NCI-H446 treated with DMSO at 0.1 percent for 48 hours (cell line): ENCODE results near the gene OR2B2.
A peak's percentile ranks its signal among the peaks of the same experiment; 100 is the strongest.

Source experiments
- DNase-seq: peaks from one replicate; lab custom pipeline; 2025; lab: John Stamatoyannopoulos, UW

The OR2B2 gene

DNA sequence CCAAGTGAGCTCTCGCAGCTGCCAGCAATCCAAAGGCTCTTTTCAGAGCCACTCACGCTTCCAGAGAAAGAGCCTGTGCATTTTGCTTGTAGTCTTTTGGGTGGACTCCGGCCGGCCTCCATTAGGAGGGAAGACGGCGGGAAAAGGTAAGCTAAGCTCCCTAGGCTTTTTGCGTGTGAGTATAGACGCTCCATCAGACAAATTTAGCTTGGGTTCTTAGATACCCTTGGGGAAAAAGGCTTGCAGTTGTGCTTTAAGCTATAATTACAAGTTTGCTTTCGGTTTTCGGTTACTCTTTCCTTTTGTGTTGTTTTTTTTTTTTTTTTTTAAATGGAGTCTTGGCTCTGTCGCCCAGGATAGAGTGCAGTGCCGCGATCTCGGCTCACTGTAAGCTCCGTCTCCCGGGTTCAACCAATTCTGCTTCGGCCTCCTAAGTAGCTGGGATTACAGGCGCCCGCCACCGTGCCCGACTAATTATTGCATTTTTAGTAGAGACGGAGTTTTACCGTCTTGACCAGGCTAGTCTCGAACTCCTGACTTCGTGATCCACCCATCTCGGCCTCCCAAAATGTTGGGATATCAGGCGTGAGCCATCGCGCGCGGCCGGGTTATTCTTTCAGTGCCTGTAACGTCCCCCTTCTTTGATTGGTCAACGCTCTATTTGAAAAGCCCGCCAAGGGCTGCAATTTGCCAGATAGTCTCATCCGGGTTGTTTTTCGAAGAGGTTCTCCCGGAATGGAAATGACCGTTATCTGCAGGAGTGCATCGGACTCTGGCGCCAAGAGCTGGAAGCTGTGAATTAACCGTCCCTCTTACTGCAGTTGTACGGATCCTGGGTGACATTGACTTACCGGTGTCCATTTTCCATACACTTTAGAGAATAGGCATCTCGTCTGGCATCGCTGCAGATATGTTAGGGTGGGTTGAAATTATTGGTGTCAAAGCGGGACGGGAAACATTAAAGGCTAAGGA, 18.1 kb downstream of the OR2B2 start:
- peak; percentile 94 for DNase-seq

- peak; percentile 100 for DNase-seq
Measured at GRCh38 chr6:27893059-27893835, 18.9 kb downstream of the OR2B2 start.

DNA sequence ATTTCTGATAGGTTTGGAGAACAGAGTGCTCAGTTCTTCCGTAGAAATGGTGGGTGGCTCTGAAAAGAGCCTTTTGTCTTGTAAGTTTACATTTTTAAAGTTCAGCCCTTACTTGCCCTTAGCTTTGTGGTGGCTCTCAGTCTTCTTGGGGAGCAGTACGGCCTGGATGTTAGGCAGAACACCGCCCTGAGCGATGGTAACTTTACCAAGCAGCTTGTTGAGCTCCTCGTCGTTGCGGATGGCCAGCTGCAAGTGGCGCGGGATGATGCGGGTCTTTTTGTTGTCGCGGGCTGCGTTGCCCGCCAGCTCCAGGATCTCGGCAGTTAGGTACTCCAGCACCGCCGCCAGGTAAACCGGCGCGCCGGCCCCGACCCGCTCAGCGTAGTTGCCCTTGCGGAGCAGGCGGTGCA, 19.5 kb downstream of the OR2B2 start:
- DNase-seq: no peak

DNA sequence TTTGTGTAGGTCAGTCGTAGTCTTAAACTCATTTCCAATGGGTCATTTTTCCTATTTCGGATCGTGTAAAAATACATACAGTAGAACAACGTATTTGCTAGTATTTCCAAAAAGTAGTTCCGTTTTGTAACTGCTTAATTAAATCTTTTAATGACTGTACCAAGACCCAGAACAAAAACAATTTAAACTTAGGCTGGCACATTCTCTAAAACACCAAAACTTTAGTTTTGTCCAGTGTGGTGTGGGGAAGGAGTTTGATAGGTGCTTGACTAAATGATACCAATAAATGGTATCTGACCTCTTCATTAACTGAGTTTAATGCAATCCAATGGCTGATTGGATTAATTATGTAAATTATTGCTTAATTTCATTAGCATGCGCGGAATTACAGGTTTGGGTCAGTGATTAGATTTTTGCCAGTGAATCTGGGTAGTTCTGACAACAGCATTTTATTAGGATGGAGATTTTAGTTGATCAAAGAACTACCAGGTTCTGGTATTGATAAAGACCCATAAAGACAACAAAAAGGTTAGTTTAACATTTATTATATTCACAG, 20.8 kb downstream of the OR2B2 start:
- DNase-seq: no peak

DNA sequence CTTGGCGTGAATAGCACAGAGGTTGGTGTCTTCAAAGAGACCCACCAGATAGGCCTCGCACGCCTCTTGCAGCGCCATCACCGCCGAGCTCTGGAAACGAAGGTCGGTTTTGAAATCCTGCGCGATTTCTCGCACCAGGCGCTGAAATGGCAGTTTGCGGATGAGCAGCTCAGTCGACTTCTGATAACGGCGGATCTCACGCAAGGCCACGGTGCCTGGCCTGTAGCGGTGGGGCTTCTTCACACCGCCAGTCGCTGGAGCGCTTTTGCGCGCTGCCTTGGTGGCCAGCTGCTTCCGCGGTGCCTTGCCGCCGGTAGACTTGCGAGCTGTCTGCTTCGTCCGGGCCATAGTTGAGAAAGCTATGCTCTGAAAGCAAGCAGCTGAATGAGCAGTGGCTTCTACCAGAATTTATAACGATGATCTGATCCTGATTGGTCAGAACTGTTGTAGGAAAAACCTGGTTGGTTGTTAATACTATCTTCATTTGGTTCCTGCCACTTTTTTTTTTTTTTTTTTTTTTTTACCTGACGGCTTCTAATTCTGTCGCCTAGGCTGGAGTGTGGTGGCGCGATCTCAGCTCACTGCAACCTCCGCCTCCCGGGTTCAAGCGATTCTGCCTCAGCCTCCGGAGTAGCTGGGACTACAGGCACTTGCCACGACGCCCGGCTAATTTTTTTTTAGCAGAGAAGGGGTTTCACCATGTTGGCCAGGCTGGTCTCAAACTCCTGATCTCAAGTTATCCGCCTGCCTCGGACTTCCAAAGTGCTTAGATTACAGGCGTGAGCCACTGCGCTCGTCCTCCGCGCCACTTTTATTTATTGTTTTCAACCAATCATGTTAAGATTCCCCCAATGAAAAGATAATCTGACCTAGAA, 21.5 kb downstream of the OR2B2 start:
- peak; percentile 1 for DNase-seq

GRCh38 chr6:27889628-27890444, 22.4 kb downstream of the OR2B2 start:
- no peak for DNase-seq

DNA sequence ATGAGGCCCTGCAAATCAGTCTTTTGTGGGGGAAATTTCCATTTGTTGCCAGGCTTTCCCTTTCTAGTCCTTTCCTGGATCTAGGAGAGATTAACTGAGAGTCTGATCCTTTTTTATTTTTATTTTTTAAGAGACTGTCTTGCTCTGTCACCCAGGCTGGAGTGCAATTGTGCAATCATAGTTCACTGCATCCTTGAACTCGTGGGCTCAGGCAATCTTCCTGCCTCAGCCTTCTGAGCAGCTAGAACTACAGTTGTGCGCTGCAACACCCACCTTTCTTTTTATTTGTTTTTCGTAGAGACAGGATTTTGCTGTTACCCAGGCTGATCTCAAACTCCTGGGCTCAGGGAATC, 22.9 kb downstream of the OR2B2 start:
- DNase-seq: no peak

DNA sequence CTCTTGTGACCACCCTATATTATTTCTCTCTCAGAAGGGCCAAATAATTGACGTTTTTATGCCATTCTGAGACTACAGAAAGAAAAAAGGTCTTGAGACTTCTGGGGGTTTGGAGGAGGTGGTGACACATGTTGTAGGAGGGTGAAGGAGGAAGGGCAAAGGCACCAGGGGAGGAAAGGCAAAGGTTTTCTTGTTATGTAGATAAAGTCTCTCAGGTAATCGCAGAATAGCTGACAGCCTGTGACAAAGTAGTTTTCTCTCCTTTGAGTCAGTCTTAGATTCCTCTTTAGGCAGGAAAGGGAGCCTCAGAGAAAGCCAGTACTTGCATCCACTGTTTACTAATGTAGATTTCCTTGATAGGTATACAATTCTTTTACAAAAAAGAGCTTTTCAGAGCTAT, 23.6 kb downstream of the OR2B2 start:
- DNase-seq: no peak

GRCh38 chr6:27886073-27886472, 26.1 kb downstream of the OR2B2 start:
- no peak for DNase-seq

DNA sequence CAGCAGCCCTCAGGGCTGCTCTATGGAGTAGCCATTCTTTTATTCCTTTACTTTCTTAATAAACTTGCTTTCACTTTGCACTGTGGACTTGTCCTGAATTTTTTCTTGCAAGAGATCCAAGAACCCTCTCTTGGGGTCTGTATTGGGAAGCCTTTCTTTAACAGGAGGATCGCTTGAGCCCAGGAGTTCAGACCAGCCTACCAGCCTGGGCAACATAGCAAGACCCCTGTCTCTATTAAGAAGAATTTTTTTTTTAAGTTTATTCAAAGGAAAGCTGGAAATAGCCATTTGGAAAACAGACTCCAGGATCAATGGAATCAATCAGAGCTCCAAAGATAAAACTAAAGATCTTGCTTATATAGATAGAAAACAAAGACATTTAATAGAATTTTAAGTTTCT, 29.1 kb downstream of the OR2B2 start:
- DNase-seq: no peak

DNA sequence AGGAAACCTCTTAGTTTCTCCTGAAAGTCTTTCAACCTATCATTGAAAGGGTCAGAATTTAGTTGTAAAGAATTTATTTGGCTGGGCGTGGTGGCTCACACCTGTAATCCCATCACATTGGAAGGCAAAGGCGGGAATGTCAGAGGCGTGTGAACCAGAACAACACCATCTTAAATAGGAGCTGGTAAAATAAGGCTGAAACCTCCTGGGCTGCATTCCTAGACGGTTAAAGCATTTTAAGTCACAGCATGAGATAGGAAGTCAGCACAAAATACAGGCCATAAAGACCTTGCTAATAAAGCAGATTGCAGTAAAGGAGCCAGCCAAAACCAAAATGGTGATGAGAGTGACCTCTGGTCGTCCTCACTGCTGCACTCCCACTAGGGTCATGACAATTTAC, 29.6 kb downstream of the OR2B2 start:
- DNase-seq: no peak

GRCh38 chr6:27879837-27880236, 32.4 kb downstream of the OR2B2 start:
- DNase-seq: no peak

GRCh38 chr6:27874016-27874415, 38.2 kb downstream of the OR2B2 start:
- no peak for DNase-seq

GRCh38 chr6:27873021-27873940, 38.9 kb downstream of the OR2B2 start:
- no peak for DNase-seq

GRCh38 chr6:27872642-27873020, 39.6 kb downstream of the OR2B2 start:
- DNase-seq: no peak

GRCh38 chr6:27871924-27872638, 40.1 kb downstream of the OR2B2 start:
- DNase-seq: no peak

- no peak for DNase-seq
Measured at GRCh38 chr6:27870291-27870870, 41.8 kb downstream of the OR2B2 start.

- no peak for DNase-seq
Measured at GRCh38 chr6:27868311-27868710, 43.9 kb downstream of the OR2B2 start.

GRCh38 chr6:27867945-27868300, 44.3 kb downstream of the OR2B2 start:
- DNase-seq: no peak
